NCI-H2196 treated with DMSO at 0.1 percent for 48 hours (cell line): Measurements from ENCODE around the gene TARBP2.
A peak's percentile ranks its signal among the peaks of the same experiment; 100 is the strongest.

Experiments used
- DNase-seq: peaks from one replicate; lab custom pipeline; 2025; ENCODE audit not compliant: unreplicated experiment; lab: John Stamatoyannopoulos, UW

The TARBP2 gene

GRCh38 chr12:53493610-53494391 is 7.3 kb upstream of the TARBP2 start:
- no peak for DNase-seq

GRCh38 chr12:53495903-53496751 is 5.0 kb upstream of the TARBP2 start:
- DNase-seq: no peak

GRCh38 chr12:53496752-53497032 is 4.4 kb upstream of the TARBP2 start:
- DNase-seq: no peak

- no peak for DNase-seq
Measured at GRCh38 chr12:53497461-53497860, 3.6 kb upstream of the TARBP2 start.

GRCh38 chr12:53498235-53498630 is 2.9 kb upstream of the TARBP2 start:
- DNase-seq: no peak

GRCh38 chr12:53499266-53500141 is 1.6 kb upstream of the TARBP2 start, which contains the start of gene MAP3K12:
Gene MAP3K12 (minus strand): TSS chr12:53499458. CDS start chr12:53487391, 12,067 bp downstream.
- peak; percentile 46 for DNase-seq

GRCh38 chr12:53500142-53500775 is 824 bp upstream of the TARBP2 start:
- no peak for DNase-seq

- DNase-seq: no peak
Measured at GRCh38 chr12:53501615-53502181, 615 bp downstream of the TARBP2 start.

GRCh38 chr12:53502331-53502730 is 1.2 kb downstream of the TARBP2 start:
- DNase-seq: no peak

- no peak for DNase-seq
Measured at GRCh38 chr12:53502983-53503728, 2.1 kb downstream of the TARBP2 start.

- no peak for DNase-seq
Measured at GRCh38 chr12:53504004-53504920, 3.2 kb downstream of the TARBP2 start.

GRCh38 chr12:53505086-53505485 is 4.0 kb downstream of the TARBP2 start:
- no peak for DNase-seq

GRCh38 chr12:53505555-53506449 is 4.7 kb downstream of the TARBP2 start:
- no peak for DNase-seq

- no peak for DNase-seq
Measured at GRCh38 chr12:53506450-53506785, 5.3 kb downstream of the TARBP2 start.

- DNase-seq: no peak
Measured at GRCh38 chr12:53506881-53507602, 6.0 kb downstream of the TARBP2 start, which contains the start of gene NPFF. Gene NPFF (minus strand): TSS chr12:53507484. CDS start chr12:53507474, 10 bp downstream.

GRCh38 chr12:53507603-53507885 is 6.5 kb downstream of the TARBP2 start:
- no peak for DNase-seq

- DNase-seq: peak; percentile 50
Measured at GRCh38 chr12:53508534-53509170, 7.6 kb downstream of the TARBP2 start.
